PC-3 (cell line): ENCODE data around the gene BIN2.

Source experiments
- EZH2 ChIP-seq: fragments of 300-600 bp; sonication (generic); IDR thresholded peaks from one replicate; pipeline ENCODE4 v1.6.1; 2017; ENCODE audit warnings: antibody characterized with exemption, mild to moderate bottlenecking, low read length; ENCODE audit not compliant: unreplicated experiment
- TF ChIP-seq, protein P1 (sequence below): fragments of 300-600 bp; sonication (generic); conservative IDR thresholded peaks from 2 replicates; pipeline ENCODE4 v1.5.1; 2017; ENCODE audit warnings: antibody characterized with exemption, low read depth, mild to moderate bottlenecking, low read length

DNA sequence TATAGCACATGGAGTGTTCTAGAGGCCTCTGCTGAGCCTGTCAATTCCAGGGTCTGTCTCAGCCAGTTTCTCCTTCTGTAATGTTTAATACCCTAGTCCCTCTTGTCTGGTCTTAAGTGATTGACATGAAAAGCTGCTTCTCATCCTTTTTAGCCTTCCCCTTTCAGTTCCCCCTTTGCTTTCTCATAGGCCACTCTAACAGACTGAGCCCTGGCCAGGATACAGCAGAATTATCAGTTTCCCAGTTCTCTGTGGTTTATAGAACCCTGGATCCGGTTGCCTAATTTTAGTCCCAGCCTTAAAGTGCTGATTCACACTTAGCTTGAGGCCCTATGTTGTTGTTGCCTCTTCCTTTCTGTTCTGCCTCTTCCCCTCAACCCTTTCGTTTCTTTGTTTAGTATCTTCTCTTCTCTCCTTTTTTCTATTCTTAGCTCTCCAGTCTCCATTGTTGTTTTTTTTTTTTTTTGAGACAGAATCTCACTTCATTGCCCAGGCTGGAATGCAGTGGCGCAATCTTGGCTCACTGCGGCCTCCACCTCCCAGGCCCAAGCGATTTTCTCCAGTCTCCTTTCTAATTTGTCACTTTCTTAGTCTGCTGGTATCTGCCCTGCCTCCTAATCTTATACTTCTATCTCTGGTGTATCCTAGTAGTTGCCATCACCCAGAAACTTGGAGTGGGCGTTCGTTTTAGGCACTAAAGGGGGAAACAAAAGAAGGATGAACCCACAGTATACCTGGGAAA is 2.9 kb upstream of the BIN2 start:
- TF ChIP-seq EZH2, result no peak
- TF ChIP-seq, protein P1, sequence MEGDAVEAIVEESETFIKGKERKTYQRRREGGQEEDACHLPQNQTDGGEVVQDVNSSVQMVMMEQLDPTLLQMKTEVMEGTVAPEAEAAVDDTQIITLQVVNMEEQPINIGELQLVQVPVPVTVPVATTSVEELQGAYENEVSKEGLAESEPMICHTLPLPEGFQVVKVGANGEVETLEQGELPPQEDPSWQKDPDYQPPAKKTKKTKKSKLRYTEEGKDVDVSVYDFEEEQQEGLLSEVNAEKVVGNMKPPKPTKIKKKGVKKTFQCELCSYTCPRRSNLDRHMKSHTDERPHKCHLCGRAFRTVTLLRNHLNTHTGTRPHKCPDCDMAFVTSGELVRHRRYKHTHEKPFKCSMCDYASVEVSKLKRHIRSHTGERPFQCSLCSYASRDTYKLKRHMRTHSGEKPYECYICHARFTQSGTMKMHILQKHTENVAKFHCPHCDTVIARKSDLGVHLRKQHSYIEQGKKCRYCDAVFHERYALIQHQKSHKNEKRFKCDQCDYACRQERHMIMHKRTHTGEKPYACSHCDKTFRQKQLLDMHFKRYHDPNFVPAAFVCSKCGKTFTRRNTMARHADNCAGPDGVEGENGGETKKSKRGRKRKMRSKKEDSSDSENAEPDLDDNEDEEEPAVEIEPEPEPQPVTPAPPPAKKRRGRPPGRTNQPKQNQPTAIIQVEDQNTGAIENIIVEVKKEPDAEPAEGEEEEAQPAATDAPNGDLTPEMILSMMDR, result no peak
